ENCODE measurements around the gene AIFM3.

AIFM3 gene

DNA sequence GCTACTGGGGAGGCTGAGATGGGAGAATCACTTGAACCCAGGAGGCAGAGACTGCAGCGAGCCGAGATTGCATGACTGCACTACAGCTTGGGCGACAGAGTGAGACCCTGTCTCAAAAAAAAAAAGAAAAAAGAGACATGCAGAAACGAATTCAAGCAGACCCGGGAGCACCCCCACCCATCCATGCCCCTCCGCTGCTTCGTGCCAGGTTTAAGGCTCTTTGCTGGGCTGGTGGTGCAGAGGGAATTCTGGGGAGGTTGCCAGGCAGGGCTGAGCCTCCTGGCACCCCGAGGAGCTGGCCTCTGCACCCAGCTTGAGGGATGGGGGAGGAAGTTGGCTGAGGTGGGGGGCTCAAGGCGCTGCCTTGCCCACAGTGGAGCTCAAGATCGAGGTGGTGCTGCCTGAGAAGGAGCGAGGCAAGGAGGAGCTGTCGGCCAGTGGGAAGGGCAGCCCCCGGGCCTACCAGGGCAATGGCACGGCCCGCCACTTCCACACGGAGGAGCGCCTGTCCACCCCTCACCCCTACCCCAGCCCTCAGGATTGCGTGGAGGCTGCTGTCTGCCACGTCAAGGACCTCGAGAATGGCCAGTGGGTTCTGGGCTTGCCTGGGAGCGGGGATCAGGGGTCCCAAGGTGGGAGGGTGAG lies 6.0 kb downstream of the AIFM3 start:
- DNase-seq (ENCODE audit: extremely low read depth, low read depth): no peak
- TF ChIP-seq CTCF (IDR thresholded peaks at IDR 0.05; ENCODE audit: low read depth, low read length, missing control alignments): no peak
- no peak overlapping the region for H3K4me3 ChIP-seq (replicated peaks; ENCODE audit: low read depth, low read length)

DNA sequence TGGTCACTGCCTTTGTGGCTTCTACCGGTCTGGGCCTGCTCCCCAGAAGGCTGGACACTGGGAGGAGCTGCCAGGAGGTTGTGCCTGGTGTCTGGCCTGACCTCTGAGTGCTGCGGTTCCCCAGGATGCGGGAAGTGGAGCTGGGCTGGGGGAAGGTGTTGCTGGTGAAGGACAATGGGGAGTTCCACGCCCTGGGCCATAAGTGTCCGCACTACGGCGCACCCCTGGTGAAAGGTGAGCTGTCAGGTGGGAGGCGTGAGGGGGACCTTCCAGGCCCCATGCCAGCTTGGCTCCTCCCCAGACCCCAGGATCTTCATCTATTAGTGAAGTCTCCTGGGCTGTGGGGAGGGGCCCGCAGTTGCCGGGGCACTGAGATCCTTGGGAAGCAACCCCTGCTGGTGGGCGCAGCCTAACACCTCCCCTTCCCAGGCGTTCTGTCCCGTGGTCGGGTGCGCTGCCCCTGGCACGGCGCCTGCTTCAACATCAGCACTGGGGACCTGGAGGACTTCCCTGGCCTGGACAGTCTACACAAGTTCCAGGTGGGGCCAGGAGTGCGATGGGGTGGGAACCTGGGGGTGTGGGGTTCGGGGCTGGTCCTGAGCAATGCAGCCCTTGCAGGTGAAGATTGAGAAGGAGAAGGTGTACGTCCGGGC lies 6.7 kb downstream of the AIFM3 start:
- no peak for DNase-seq (ENCODE audit: extremely low read depth, low read depth)
- no peak overlapping the region for H3K4me3 ChIP-seq (replicated peaks; ENCODE audit: low read depth, low read length)
- no peak for TF ChIP-seq CTCF (IDR thresholded peaks at IDR 0.05; ENCODE audit: low read depth, low read length, missing control alignments)

- DNase-seq (ENCODE audit: extremely low read depth, low read depth): no peak
- no peak for TF ChIP-seq CTCF (IDR thresholded peaks at IDR 0.05; ENCODE audit: low read depth, low read length, missing control alignments)
- H3K4me3 ChIP-seq (replicated peaks; ENCODE audit: low read depth, low read length): no peak overlapping the region
Measured at GRCh38 chr22:20974336-20974955, 7.4 kb downstream of the AIFM3 start.

DNA sequence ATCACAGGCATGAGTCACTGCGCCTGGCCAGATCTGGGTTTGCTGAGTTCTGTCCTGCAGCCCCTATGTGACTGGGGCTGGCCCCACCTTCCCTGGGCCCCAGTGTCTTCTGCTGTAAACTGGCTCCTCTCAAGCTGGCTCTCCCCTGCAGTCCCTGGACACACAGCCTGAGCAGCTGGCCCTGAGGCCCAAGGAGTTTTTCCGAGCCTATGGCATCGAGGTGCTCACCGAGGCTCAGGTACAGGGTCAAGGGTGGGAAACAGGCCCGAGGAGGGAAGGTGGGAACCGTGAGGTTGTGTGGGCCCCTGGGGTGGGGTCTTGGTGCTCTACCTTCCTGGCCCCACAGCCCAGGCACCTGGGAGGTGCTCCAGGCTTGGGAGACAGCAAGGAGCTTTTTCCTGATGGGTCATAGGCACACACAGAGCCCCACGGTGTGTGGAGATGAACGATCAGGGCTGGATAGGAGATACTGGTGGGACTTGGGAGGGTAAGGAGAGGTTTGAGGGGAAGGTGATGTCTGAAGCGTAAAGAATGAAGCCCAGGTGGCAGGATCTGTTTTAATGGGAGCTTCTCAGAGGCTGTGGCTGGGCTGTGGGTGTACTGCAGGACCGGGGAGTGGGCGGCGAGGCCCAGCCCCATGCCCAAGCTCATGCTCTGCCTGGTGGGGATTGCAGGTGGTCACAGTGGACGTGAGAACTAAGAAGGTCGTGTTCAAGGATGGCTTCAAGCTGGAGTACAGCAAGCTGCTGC lies 8.7 kb downstream of the AIFM3 start:
- no peak for DNase-seq (ENCODE audit: extremely low read depth, low read depth)
- TF ChIP-seq CTCF (IDR thresholded peaks at IDR 0.05; ENCODE audit: low read depth, low read length, missing control alignments): no peak
- H3K4me3 ChIP-seq (replicated peaks; ENCODE audit: low read depth, low read length): no peak overlapping the region

DNA sequence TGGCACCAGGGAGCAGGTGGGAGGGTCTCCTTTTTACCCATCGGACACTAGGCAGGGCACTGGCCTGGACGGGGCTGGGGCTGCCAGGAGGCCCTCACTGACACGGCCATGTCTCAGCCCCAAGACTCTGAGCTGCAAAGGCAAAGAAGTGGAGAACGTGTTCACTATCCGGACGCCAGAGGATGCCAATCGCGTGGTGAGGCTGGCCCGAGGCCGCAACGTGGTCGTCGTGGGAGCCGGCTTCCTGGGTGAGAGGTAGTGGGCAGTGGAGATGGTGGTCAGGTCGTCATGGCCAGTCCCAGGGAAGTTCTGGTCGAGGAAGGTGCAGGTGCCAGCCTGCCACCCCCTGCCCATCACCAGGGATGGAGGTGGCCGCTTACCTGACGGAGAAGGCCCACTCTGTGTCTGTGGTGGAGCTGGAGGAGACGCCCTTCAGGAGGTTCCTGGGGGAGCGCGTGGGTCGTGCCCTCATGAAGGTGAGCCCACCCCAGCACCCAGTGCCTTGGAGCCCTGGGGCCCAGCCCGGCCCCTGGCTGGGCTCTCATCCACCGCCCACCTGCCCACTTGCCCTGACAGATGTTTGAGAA lies 9.3 kb downstream of the AIFM3 start:
- DNase-seq (ENCODE audit: extremely low read depth, low read depth): no peak
- no peak overlapping the region for H3K4me3 ChIP-seq (replicated peaks; ENCODE audit: low read depth, low read length)
- no peak for TF ChIP-seq CTCF (IDR thresholded peaks at IDR 0.05; ENCODE audit: low read depth, low read length, missing control alignments)

DNA sequence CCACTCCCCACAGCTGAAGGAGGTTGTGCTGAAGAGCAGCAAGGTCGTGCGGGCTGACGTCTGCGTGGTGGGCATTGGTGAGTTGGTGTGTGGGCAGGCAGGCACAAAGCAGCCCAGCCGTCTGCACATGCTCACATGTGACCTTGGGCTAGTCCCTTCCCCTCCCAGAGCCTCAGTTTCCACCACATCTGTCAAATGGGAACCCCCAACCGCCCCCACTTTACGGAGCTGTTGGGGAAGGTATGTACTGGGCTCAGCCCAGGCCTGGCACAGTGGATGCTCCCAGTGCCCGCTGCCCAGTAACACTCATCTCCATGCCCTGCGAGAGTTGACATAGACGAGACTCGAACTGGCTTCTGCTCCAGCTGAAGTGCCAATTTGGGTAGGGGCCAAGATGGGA lies 10.0 kb downstream of the AIFM3 start:
- no peak overlapping the region for H3K4me3 ChIP-seq (replicated peaks; ENCODE audit: low read depth, low read length)
- no peak for DNase-seq (ENCODE audit: extremely low read depth, low read depth)
- no peak for TF ChIP-seq CTCF (IDR thresholded peaks at IDR 0.05; ENCODE audit: low read depth, low read length, missing control alignments)
